HG02623 (cell line): ENCODE measurements around the gene KANSL1.

Experiments used
- ATAC-seq: cut with Tn5 transposase; IDR thresholded peaks from one replicate; pipeline ENCODE4 v1.9.1; 2021; ENCODE audit warnings: moderate library complexity; ENCODE audit not compliant: unreplicated experiment

The KANSL1 gene

DNA sequence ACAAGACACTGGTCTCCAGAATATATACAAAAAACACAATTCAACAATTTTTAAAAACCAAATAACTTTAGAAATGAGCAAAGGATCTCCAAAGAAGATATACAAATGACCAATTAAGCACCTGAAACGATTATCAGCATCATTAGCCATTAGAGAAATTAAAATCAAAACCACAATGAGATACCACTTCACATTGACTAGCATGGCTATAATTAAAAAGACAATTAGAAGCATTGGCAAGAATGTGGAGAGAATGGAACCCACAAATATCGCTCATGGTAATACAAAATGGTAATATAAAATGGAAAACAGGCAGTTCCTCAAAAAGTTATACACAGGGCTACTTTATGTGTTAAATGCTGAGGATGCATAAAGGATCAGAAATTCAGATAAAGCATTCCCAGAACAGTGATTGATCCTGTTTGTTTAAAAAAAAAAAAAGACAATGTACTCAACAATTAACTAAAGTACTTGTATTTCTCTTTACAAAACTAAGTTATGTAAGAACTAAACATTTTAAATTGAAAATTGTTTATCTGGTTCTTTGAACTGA, 52.5 kb downstream of the KANSL1 start:
- ATAC-seq: no peak

DNA sequence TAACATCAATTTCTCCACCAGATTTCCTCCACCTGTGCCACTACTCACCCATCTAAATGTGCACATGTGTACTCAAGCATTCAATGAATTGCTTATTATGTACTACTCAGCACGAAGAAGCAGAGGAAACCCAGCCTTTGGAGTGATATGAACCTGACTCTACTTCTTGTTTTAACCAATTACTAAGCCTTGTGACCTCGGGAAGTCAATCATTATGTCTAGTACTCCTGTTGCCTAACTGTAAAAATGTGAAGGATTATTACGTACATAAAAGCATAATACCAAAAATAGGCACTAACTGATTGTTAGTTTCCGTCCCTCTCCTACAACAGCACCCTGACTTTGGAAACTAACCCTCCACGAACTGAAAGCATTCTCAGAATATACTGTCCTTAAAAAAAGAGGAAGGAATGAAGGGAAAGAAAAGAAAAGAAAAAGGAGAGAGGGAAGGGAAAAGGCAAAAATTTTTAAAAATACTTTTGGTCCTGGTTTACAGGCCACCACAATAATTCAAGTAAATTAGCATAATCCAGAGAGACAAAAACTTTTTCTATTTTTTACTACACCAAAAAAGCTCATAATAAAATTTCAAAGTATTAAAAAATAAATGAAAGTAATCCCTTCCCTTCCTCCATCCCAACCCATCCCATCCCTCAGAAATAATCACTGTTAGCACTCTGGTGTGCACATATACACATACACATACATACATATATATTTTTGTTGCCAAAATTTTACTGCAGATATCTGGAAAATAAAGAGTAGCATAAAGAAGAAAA, 53.6 kb downstream of the KANSL1 start:
- ATAC-seq: no peak

DNA sequence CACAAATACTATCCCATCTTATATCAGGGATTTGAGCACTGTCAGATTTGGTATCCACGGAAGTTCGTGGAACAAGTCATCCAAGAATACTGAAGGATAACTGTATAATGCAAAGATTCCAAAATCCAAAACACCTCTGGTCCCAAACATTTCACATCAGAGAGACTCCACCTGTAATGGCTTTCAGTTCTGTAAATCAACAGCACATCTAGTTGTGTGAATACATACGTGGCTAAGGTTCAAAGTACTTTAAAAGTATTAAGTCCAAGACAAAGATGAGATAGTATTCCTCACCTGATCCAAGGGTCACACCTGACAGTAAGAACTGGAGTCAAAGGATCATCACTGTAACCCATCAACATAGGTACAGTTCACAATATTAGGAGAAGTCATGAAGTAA, 54.8 kb downstream of the KANSL1 start:
- no peak for ATAC-seq

DNA sequence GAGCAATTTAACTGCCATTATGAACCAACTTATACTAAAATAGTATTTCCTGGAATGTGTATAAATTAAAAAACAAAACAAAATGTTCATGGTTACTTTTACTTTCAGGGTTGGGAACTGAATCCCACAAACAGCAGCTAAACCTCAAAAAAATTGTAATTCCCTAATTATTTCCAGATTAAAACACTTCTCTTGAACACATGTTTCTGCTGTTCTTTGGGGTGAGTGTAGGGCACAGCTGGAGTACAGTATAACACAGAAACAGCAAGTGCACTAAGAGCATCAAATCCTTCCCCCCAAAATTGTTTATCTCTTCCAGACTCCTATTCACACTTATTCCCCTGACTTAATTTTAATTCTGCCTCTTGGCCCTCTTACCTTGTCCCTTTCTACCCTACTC, 56.4 kb downstream of the KANSL1 start:
- no peak for ATAC-seq

DNA sequence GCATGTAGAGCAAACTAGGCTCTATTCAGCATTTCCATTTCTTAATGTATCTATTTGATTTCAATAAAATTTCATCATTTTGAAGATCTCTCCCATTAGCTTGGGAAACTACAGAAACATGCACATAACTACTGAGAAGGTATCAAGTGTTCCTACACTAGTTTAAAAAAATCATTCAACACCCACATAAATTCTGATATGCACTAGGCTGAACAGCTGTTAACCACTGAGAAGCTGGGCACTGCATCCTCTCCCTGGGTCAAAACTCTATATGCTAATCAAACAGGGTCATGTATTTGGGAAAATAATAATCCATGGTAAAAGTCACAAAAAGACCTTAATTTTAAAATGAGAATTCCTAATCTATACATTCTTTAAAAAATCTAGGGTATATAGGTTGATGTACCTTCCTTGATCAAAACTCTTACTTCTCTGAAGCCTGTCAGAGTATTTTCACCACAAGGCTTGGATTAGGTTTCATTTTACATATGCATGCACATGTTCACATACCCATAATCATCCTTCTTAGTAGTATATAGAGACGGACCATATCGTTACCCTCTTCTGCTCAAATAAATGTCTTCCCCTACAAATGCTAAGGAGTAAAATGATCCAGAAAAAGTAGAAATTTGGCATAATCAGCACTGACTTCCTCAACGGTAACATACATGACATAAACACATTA, 57.2 kb downstream of the KANSL1 start:
- ATAC-seq: no peak

DNA sequence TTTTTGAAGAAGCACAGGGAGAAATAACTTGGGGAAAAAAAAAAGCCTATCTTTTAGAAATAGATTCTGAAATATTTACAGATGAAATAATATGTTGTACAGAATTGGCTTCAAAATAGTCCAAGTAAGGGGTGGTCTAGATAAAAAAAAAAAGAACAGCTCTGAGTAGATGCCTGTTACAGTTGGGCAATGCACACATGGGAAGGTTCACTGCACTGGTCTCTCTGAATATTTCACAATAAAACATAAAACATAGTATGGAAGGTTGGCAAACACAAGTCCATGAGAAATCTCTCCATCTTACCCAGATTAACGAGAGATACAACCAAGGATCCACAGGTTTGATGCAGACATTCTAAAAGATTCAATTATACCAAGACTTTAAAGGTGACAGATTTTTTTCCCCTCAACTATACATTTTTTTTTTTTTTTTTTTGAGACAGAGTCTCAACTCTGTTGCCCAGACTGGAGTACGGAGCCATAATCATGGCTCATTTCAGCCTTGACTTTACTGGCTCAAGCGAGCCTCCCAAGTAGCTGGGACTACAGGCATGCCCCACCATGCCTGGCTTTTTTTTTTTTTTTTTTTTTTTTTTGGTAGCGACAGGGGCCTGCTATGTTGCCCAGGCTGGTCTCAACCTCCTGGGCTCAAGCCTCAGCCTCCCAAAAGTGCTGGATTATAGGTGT, 58.0 kb downstream of the KANSL1 start:
- no peak for ATAC-seq

DNA sequence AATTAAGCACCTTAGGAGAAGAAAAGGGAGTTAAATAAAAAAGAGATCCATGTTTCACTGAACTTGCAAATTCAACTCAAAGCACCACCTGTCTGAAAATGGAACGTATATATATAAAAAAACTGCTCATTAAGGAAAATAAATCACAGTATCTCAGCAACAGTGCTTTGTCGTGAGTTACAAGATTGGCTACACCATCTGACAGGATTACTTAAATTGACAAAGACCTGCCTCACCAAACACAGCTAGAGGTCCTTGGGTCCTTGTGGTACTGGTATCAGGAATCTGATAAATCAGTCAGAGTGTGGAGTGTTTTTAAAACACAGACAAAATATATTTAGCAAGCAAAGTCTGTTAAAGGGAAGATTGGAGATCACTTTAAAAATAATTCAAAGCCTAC, 63.9 kb downstream of the KANSL1 start:
- no peak for ATAC-seq

DNA sequence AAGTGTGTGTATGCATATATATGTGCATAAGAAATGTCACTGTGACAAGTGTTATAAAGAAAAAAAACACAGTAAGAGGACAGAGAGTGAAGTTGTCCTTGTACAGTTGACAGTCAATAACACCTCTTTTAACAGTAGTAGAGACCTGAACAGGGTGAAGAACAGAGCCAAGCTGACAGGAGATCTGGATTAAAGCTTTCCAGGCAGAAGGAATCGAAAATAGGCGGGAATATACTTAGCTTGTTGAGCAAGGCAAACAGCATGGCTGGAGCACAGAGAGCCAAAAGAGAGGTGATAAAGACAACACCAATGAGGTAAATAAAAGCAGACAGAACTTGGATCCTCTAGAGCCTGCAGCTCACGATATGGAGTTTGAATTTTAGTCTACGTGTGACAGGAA, 64.8 kb downstream of the KANSL1 start:
- ATAC-seq: no peak

DNA sequence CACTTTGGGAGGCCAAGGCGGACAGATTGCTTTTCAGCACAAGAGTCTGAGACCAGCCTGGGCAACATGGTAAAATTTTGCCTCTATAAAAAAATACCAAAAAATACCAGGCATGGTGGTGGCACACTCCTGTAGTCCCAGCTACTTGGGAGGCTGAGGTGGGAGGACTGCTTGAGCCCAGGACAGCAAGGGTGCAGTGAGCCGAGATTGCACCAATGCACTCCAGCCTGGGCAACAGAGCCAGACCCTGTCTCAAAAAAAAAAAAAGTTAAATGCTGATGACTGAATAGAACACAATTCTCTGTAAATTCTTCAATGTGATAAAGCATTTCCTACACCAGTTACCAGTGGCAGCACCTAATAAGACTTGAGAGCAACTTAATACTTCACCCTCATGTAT, 65.7 kb downstream of the KANSL1 start:
- ATAC-seq: no peak

DNA sequence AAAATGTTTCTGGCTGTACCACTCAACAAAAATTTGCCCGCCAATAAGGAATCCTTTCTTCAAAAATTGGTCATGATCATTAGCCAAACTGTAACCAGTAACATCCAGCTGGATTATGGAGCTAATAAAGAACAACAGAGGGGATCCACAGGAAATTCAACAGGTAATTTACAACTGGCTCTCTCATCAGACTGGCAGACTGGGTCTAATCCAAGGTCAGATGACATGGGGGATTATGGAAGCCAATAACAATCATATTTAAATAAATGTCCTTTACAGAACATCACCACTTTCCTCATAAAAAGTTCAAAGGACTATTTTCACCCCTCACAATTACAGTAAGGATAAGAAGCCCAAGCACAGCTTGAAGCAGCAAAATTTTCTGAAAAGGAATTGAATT, 66.4 kb downstream of the KANSL1 start:
- ATAC-seq: no peak

DNA sequence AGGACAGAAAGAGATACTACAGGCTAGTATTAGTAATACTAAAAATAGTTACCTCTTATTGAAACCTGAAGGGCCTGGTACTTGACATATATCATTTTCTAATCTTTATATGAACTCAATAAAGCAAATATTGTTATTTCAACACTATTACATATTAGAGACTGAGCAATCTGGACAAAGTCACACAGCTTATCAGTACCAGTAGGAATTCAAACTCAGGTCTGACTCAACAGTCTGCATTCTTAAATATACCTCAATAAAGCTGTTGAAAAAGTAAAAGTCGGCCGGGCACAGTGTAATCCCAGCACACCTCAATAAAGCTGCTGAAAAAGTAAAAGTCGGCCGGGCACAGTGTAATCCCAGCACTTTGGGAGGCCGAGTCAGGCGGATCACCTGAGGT, 67.4 kb downstream of the KANSL1 start:
- ATAC-seq: no peak

DNA sequence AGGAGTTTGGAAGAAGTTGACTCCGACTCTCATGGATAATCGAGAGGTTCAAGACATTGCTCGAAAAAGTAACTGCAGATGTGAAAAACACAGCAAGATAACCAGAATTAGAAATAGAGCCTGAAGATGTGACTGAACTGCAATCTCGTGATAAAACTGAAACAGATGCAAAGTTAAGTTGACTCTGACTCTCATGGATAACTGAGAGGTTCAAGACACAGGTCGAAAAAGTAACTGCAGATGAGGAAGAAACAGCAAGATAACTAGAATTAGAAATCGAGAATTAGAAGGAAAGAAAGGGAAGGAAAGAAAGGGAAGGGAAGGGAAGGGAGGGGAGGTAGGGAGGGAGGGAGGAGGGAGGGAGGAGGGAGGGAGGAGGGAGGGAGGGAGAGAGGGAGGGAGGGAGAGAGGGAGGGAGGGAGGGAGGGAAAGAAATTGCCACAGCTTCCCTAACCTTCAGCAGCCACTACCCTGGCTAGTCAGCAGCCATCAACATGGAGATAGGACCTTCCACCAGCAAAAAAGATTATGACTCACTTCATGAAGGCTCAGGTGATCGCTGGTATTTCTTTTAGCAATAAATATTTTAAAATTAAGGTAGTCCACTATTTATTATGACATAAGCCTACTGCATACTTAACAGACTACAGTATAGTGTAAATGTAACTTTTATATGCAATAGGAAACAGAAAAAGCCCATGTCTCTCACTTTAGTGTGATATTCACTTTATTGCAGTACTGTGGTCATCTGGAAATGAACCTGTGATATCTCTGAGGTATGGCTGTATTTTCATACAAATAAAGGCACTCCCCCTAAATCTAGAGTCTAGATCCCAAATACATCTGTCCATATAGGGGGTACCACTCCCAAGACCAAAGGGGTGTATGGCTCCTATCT, 68.3 kb downstream of the KANSL1 start:
- no peak for ATAC-seq

DNA sequence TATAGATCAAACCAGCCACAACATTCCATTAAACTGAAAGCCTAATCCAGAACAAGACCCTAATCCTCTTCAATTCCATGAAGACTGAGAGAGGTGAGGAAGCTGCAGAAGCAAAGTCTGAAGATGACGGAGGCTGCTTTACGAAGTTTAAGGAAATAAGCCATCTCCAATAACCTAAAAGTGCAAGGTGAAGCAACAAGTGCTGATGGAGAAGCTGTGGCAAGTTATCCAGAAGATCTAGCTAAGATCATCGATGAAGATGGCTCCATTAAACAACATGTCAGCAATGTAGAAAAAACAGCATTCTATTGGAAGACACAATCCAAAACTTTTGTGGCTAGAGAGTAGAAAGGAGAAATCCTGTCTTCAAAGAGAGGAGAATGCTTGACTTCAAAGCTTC, 69.6 kb downstream of the KANSL1 start:
- ATAC-seq: no peak

DNA sequence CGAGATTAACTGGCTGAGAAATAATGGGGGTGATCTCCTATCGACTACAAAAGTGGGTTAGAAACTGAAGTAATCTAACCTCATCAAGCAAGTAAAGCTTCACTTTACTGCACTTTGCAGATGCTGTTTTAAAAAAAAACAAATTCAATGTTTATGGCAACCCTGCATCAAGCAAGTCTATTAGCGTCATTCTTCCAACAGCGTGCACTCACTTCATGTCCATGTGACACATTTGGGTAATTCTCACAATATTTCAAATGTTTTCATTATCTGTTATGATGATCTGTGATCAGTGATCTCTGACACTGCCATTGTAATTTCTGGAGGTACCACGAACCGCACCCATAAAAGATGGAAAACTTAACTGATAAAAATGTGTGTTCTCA, 70.8 kb downstream of the KANSL1 start:
- no peak for ATAC-seq

DNA sequence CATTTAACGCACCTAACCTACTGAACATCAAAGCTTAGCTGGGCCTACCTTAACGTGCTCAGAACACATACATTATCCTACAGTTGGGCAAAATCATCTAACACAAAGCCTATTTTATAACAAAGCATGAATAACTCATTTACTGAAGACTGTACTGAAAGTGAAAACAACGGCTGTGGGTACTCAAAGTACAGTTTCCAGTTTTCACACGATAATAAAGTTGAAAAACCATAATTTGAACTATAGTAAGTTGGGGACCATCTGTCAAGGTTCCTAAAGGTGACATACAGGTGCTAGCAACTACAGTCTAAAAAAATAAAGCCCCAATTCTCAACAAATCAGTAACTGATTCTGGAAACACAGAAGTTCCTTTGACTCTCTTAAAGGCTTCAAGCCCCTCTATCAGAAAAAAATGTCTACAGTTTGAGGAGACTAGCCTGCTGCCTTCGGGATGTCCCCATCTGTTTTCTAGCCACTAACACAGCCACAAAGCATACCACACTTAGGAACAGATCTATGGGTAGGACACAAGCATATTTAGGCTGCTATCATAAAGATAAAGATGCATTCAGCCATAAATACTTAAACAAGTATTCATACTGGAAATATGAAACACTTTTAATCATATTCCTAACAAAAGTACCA, 71.3 kb downstream of the KANSL1 start:
- ATAC-seq: no peak

DNA sequence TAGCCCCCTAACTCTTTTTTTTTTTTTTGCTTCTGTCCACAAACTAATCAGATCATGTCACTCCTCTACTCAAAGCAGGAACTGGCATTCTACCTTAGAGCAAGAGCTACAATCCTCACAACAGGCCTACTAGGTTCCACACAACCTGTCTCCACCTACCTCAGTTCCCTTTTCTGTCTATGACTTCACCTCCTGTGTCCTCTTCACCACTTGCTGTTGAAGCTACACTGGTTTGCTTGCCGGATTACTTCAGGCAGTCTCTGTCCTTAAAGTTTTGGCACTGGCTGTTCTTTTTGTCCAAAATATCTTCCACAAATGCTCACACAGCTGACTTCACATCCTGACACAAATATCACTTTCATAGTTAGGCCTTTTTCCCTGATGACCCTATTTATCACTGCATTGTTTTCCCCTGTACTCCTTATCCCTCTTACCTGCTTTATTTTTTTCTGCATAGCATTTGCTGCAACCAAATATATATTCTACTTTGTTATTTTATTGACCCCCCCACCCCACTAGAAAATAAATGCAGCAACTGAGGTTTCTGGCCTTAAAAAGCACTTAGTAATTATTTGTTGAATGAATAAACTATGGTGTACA, 72.0 kb downstream of the KANSL1 start:
- no peak for ATAC-seq

DNA sequence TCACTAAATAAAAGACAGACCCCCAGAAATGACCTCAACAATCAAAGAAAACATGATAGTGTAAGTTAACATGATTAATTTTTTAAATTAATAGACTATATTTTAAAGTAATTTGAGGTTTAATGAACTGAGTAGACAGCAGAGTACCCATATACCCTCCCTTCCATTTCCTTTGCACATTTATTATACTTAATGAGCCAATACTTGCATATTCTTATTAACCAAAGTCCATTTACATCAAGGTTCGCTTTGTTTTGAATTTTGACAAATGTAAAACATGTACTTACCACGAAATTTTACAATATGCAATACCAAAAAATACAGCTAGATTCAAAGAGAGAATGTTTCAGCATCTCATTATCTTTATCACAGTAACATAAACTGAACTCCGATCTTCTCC, 72.7 kb downstream of the KANSL1 start:
- ATAC-seq: no peak

DNA sequence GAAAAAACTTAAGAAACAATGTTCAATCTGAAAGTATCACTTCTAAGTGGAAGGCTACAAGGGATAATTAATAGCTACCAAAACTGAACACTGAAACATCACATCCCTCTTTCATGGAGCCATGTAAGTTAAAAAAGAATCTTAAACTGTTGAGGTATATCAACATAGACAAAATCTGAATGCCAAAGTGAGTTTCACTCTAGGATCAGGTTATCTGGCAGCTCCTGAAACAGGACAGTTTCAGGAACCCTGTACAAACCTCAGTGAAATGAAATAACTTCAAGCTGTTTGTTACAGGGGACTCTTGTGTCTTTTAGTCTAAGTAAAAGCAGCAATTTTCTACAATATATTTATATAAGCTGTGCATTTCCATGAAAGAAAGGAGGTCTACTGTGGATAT, 73.2 kb downstream of the KANSL1 start:
- no peak for ATAC-seq

DNA sequence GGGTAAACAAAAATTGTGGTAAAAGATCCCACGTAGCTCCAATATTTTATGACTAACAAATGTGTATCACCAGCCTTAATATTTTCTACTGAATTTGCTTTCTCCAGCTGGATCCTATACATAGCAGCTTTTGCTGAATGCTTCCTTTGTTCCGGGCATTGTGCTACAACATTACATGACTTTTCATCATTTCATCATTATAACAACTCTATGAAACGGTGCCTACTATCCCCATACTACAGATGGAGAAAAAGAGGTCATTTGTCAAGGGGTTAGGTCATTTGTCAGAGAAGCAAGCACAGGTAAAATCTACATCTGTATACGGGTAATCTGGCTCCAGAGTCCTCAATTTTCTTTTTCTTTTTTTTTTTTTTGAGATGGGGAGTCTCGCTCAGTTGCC, 74.3 kb downstream of the KANSL1 start:
- no peak for ATAC-seq
